IMR-90 (cell line): ENCODE results near the gene CAMTA1. TPM values are rescaled to one million over a fixed set of nuclear protein-coding genes. Genes with fewer than 3 reads are reported as not detected.

Experiments
- ATAC-seq: fragments of 200-7000 bp; cut with Tn5 transposase; 2 replicates; pipeline ENCODE4 v1.9.1; 2020; ENCODE audit warnings: low read depth, mild to moderate bottlenecking, moderate library complexity
- BruUV-seq: library from RNA; stranded (reverse); fragments of 400-500 nt; replicated peaks from 2 replicates; lab custom pipeline; 2021; lab: Mats Ljungman, UMichigan
- CTCF ChIA-PET: fragments of 300-600 bp; formaldehyde crosslinking; extraction: SDS; loops from one replicate; lab custom pipeline; 2021; ENCODE audit warnings: antibody characterized with exemption; lab: Yijun Ruan, JAX
- POLR2A ChIA-PET: fragments of 300-600 bp; sonication (Branson Sonifier 250); formaldehyde crosslinking; loops from one replicate; lab custom pipeline; 2022; ENCODE audit warnings: antibody characterized with exemption; ENCODE audit not compliant: unreplicated experiment; lab: Charles Lee
- DNase-seq: peaks from one replicate; pipeline ENCODE4 v3.0.0; 2013
- H2AFZ ChIP-seq: replicated peaks from 2 replicates; pipeline ENCODE3; 2013; ENCODE audit warnings: low read length, mild to moderate bottlenecking; ENCODE audit not compliant: poor library complexity
- H2AK5ac ChIP-seq: 2 replicates; pipeline ENCODE4 v1.6.1; 2013; ENCODE audit warnings: low read depth, low read length, inconsistent platforms
- H2AK9ac ChIP-seq: replicated peaks from 2 replicates; pipeline ENCODE3; 2013; ENCODE audit warnings: mild to moderate bottlenecking, low read depth, low read length, moderate library complexity; ENCODE audit not compliant: poor library complexity
- H2BK120ac ChIP-seq: 2 replicates; pipeline ENCODE4 v1.6.1; 2013; ENCODE audit warnings: low read depth, low read length, inconsistent platforms
- H2BK15ac ChIP-seq: 3 replicates; pipeline ENCODE4 v1.6.1; 2013; ENCODE audit warnings: low read depth, low read length, inconsistent platforms
- H2BK20ac ChIP-seq: 2 replicates; pipeline ENCODE4 v1.6.1; 2013; ENCODE audit warnings: low read depth, mild to moderate bottlenecking, inconsistent platforms, low read length, moderate library complexity
- H2BK5ac ChIP-seq: 2 replicates; pipeline ENCODE4 v1.6.1; 2013; ENCODE audit warnings: mild to moderate bottlenecking, low read depth, low read length, inconsistent platforms; ENCODE audit not compliant: poor library complexity, severe bottlenecking
- H3K14ac ChIP-seq: replicated peaks from 2 replicates; pipeline ENCODE4 v1.6.1; 2013; ENCODE audit warnings: low read depth, low read length, inconsistent platforms
- H3K18ac ChIP-seq: 2 replicates; pipeline ENCODE4 v1.6.1; 2013; ENCODE audit warnings: low read depth, low read length, control low read depth
- H3K23ac ChIP-seq: 2 replicates; pipeline ENCODE4 v1.6.1; 2013; ENCODE audit warnings: low read depth, low read length, inconsistent platforms
- H3K27ac ChIP-seq: 2 replicates; pipeline ENCODE4 v1.5.1; 2013; ENCODE audit warnings: mild to moderate bottlenecking, control low read depth, low read length; ENCODE audit not compliant: insufficient read depth
- H3K27me3 ChIP-seq: 2 replicates; pipeline ENCODE4 v1.6.1; 2013; ENCODE audit warnings: low read length; ENCODE audit not compliant: control insufficient read depth, insufficient read depth
- H3K36me3 ChIP-seq: 2 replicates; pipeline ENCODE4 v1.6.1; 2013; ENCODE audit warnings: low read length, mixed read lengths; ENCODE audit not compliant: control insufficient read depth, insufficient read depth
- H3K4ac ChIP-seq: 2 replicates; pipeline ENCODE4 v1.6.1; 2013; ENCODE audit warnings: low read depth, low read length, inconsistent platforms
- H3K4me1 ChIP-seq: 2 replicates; pipeline ENCODE4 v1.6.1; 2013; ENCODE audit warnings: low read length, mixed read lengths; ENCODE audit not compliant: control insufficient read depth, insufficient read depth
- H3K4me2 ChIP-seq: 2 replicates; pipeline ENCODE4 v1.6.1; 2013; ENCODE audit warnings: low read depth, mild to moderate bottlenecking, control low read depth, low read length, moderate library complexity
- H3K4me3 ChIP-seq: 2 replicates; pipeline ENCODE4 v1.5.1; 2013; ENCODE audit warnings: low read depth, mild to moderate bottlenecking, control low read depth, low read length, moderate library complexity; ENCODE audit not compliant: insufficient read depth
- H3K56ac ChIP-seq: 2 replicates; pipeline ENCODE4 v1.6.1; 2013; ENCODE audit warnings: low read length, inconsistent platforms; ENCODE audit not compliant: insufficient read depth; ENCODE audit errors: extremely low read depth
- H3K79me1 ChIP-seq, 2 experiments: 2 replicates each; pipeline ENCODE4 v1.6.1; 2013; ENCODE audit warnings: low read length in 2 of 2, inconsistent platforms in 1 of 2, low read depth in 1 of 2
- H3K9ac ChIP-seq: 2 replicates; pipeline ENCODE4 v1.6.1; 2013; ENCODE audit warnings: low read depth, low read length, control low read depth
- H3K9me1 ChIP-seq: 2 replicates; pipeline ENCODE4 v1.6.1; 2013; ENCODE audit warnings: low read length, inconsistent platforms; ENCODE audit not compliant: insufficient read depth
- H3K9me3 ChIP-seq: 2 replicates; pipeline ENCODE4 v1.6.1; 2013; ENCODE audit warnings: low read length; ENCODE audit not compliant: control insufficient read depth, insufficient read depth
- H4K20me1 ChIP-seq: 2 replicates; pipeline ENCODE4 v1.6.1; 2013; ENCODE audit warnings: low read length, inconsistent platforms; ENCODE audit not compliant: insufficient read depth
- H4K5ac ChIP-seq: 2 replicates; pipeline ENCODE4 v1.6.1; 2013; ENCODE audit warnings: mild to moderate bottlenecking, low read depth, low read length, control low read depth
- H4K8ac ChIP-seq, 2 experiments: 2 replicates each; pipeline ENCODE4 v1.6.1; 2013; ENCODE audit warnings: low read depth in 2 of 2, low read length in 2 of 2, control low read depth in 1 of 2, inconsistent platforms in 1 of 2
- H4K91ac ChIP-seq: 2 replicates; pipeline ENCODE4 v1.6.1; 2013; ENCODE audit warnings: low read depth, low read length, inconsistent platforms; ENCODE audit not compliant: insufficient read depth
- CHD1 ChIP-seq: IDR thresholded peaks from 2 replicates; pipeline ENCODE4 v1.6.1; 2012; ENCODE audit warnings: low read depth, low read length, improper control_type of control experiment
- FOS ChIP-seq: fragments of 150-350 bp; IDR thresholded peaks from 2 replicates; pipeline ENCODE4 v1.6.1; 2016; ENCODE audit warnings: low read depth, low read length
- RFX5 ChIP-seq: IDR thresholded peaks from 2 replicates; pipeline ENCODE4 v1.8.0; 2012; ENCODE audit warnings: low read depth, mild to moderate bottlenecking, low read length, moderate library complexity
- WGBS, 2 experiments: methylation state at CpG; one replicate each; pipeline versions ENCODE4 v1.1.5 to v1.1.7; 2013; ENCODE audit warnings: missing lambda C conversion rate in 2 of 2; ENCODE audit not compliant: insufficient read length in 1 of 2; ENCODE audit errors: extremely low coverage in 2 of 2; 5-methylcytosine and 5-hydroxymethylcytosine counted together
- dilution Hi-C: fragments of 300-500 bp; cut with HindIII; formaldehyde crosslinking; loops from one replicate; pipeline ENCODE4 v1.14.3; 2018; ENCODE audit warnings: low sequenced_read_pairs; ENCODE audit not compliant: unreplicated experiment
- in situ Hi-C: fragments of 300-500 bp; cut with MboI; formaldehyde crosslinking; loops from 3 replicates; pipeline ENCODE4 v1.14.3; 2019; ENCODE audit warnings: low sequenced_read_pairs, inconsistent platforms, mixed read lengths
- intact Hi-C: fragments of 100-400 bp; cut with micrococcal nuclease; formaldehyde crosslinking; loops from 2 replicates; pipeline ENCODE4 v1.10.0; 2022
- polyA plus RNA-seq, 3 experiments: library from polyadenylated mRNA; depleted of rRNA; stranded (reverse); fragments of >200 nt; gene quantifications; 2 replicates each; pipeline ENCODE4 v1.2.3, GENCODE V29; 2012; ENCODE audit warnings: low replicate concordance in 1 of 3
- total RNA-seq: library from RNA; depleted of rRNA; stranded (reverse); fragments of >200 nt; gene quantifications from 2 replicates; pipeline ENCODE4 v1.2.3, GENCODE V29; 2012

The CAMTA1 gene
- total and polyA plus RNA-seq, 2 of the 4 experiments (the other 2 are of a cell fraction), result 35.5 to 74.3 TPM

DNA sequence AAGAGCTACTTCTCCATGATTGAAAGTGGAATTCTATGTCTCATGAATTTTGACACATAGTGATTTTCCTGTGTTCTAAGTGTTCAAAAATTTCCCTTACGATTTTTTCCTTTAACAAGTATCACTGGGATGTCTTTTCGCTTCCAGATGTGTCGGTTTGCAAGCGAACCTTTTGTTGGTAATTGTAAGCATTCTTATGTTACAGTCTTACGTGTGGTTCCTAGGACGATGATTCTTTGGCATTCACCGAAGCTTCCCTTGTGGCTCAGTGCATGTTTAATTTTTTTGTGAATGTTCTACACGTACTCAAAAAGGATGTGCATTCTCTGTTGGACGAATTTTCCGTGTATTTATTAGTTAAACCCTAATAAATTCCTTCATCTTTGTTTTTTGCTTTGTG is 211.6 kb downstream of the CAMTA1 start:
- Histone ChIP-seq H3K27me3 (peaks cover 19% of the 10 kb centered on the region), H3K9me1 (no peaks in the 10 kb centered on the region), H3K9me3 (no peaks in the 10 kb centered on the region), H2AK9ac (no peak overlapping the region), H3K18ac (no peak overlapping the region), H4K8ac (no peak overlapping the region), H3K4me3 (no peak overlapping the region), H3K4ac (no peak overlapping the region), H3K23ac (no peak overlapping the region), H2BK5ac (no peak overlapping the region), H2BK15ac (no peak overlapping the region), H2AFZ (no peak overlapping the region), H3K56ac (no peak overlapping the region), H3K4me2 (no peak overlapping the region), H4K20me1 (no peaks in the 10 kb centered on the region), H2BK20ac (no peak overlapping the region), H3K79me1 (no peaks in the 10 kb centered on the region), H2BK120ac (no peak overlapping the region), H2AK5ac (no peak overlapping the region), H3K4me1 (no peaks in the 10 kb centered on the region), H3K27ac (no peak overlapping the region), H3K36me3 (no peaks in the 10 kb centered on the region), H4K5ac (no peak overlapping the region), H3K14ac (no peak overlapping the region), H4K91ac (no peak overlapping the region), H3K9ac (no peak overlapping the region)
- BruUV-seq, result no TSS peak
- CTCF ChIA-PET, result no interaction called here
- dilution Hi-C loops, result no loop called here
- WGBS, 2 experiments, result no CpG with 5 or more reads among the region's 10 CpGs
- intact Hi-C loops, result no loop called here
- POLR2A ChIA-PET, result no interaction called here
- no peak for ATAC-seq
- TF ChIP-seq CHD1 (no peak), RFX5 (no peak), FOS (no peak)
- DNase-seq, result no peak
- in situ Hi-C loops, result no loop called here
